Putamen (tissue), 1 donor: ENCODE results near the gene BTG2.

Experiments used
- DNase-seq: peaks from one replicate; pipeline ENCODE4 v3.0.0-alpha.2; 2016; ENCODE audit warnings: low spot score

Gene BTG2

GRCh38 chr1:203317429-203318228, 12.3 kb downstream of the BTG2 start:
- DNase-seq, result no peak

- no peak for DNase-seq
These were observed 12.9 kb downstream of the BTG2 start for GRCh38 chr1:203318229-203318517.

GRCh38 chr1:203320591-203321272, 15.4 kb downstream of the BTG2 start:
- DNase-seq, result no peak

- no peak for DNase-seq
These were observed 16.1 kb downstream of the BTG2 start for GRCh38 chr1:203321273-203322052.

- no peak for DNase-seq
These were observed 17.3 kb downstream of the BTG2 start for GRCh38 chr1:203322500-203323179.

- no peak for DNase-seq
These were observed 18.3 kb downstream of the BTG2 start for GRCh38 chr1:203323587-203323986.

GRCh38 chr1:203324105-203325025, 19.0 kb downstream of the BTG2 start:
- no peak for DNase-seq

- DNase-seq, result no peak
These were observed 19.7 kb downstream of the BTG2 start for GRCh38 chr1:203325026-203325417.

- DNase-seq, result no peak
These were observed 20.2 kb downstream of the BTG2 start for GRCh38 chr1:203325418-203326091.

- DNase-seq, result peak; percentile 92
These were observed 21.7 kb downstream of the BTG2 start for GRCh38 chr1:203326830-203327683.

- peak; percentile 80 for DNase-seq
These were observed 22.6 kb downstream of the BTG2 start for GRCh38 chr1:203327684-203328457.

- no peak for DNase-seq
These were observed 23.4 kb downstream of the BTG2 start for GRCh38 chr1:203328714-203329122.

- DNase-seq, result no peak
These were observed 25.9 kb downstream of the BTG2 start for GRCh38 chr1:203331224-203331623.

GRCh38 chr1:203335503-203335902, 30.2 kb downstream of the BTG2 start:
- no peak for DNase-seq

- no peak for DNase-seq
These were observed 30.8 kb downstream of the BTG2 start for GRCh38 chr1:203336097-203336496.

- DNase-seq, result peak; percentile 56
These were observed 33.2 kb downstream of the BTG2 start for GRCh38 chr1:203338335-203339036.

- DNase-seq, result peak; percentile 84
These were observed 34.9 kb downstream of the BTG2 start for GRCh38 chr1:203340112-203340790.
